ENCODE results near the gene RALGPS1. TPM values are rescaled to one million over a fixed set of nuclear protein-coding genes. Genes with fewer than 3 reads are reported as not detected.
A peak's percentile ranks its signal among the peaks of the same experiment; 100 is the strongest.

The RALGPS1 gene
- total RNA-seq, 2 experiments from 2014 or later = 2.5 to 4.1 TPM

GRCh38 chr9:126982215-126983002 lies 67.8 kb downstream of the RALGPS1 start:
- H3K27ac Mint-ChIP-seq = peak overlapping the region; percentile 53
- no peak overlapping the region for H3K4me3 Mint-ChIP-seq
- ChIA-PET CTCF (no interaction called here), POLR2A (no interaction called here)
- peak; percentile 41 for DNase-seq
- H3K4me1 Mint-ChIP-seq (ENCODE audit: low read depth) = peaks cover 50% of the 10 kb centered on the region
- ATAC-seq = no peak
- peaks cover 30% of the 10 kb centered on the region for H3K36me3 Mint-ChIP-seq (ENCODE audit: low read depth)
- H3K27me3 Mint-ChIP-seq (ENCODE audit: low read depth) = peaks cover 31% of the 10 kb centered on the region
- H3K9me3 Mint-ChIP-seq (ENCODE audit: insufficient read depth) = peaks cover 7% of the 10 kb centered on the region

- no peak for ATAC-seq
- Mint-ChIP-seq H3K27ac (no peak overlapping the region), H3K9me3 (ENCODE audit: insufficient read depth) (peaks cover 7% of the 10 kb centered on the region), H3K36me3 (ENCODE audit: low read depth) (peaks cover 35% of the 10 kb centered on the region), H3K4me1 (ENCODE audit: low read depth) (peaks cover 56% of the 10 kb centered on the region), H3K4me3 (no peak overlapping the region), H3K27me3 (ENCODE audit: low read depth) (peaks cover 34% of the 10 kb centered on the region)
- POLR2A ChIA-PET = no interaction called here
- CTCF ChIA-PET = interaction anchor here (0.7 kb wide), 1 partner anchor 50 kb away, joined by 3 read pairs; no protein-coding TSS in a partner anchor
- DNase-seq = no peak
Measured at GRCh38 chr9:126983767-126984166, 69.2 kb downstream of the RALGPS1 start.

- Mint-ChIP-seq H3K36me3 (ENCODE audit: low read depth) (peaks cover 35% of the 10 kb centered on the region), H3K4me3 (no peak overlapping the region), H3K27ac (peak overlapping the region; percentile 23), H3K4me1 (ENCODE audit: low read depth) (peaks cover 56% of the 10 kb centered on the region), H3K27me3 (ENCODE audit: low read depth) (peaks cover 40% of the 10 kb centered on the region), H3K9me3 (ENCODE audit: insufficient read depth) (peaks cover 7% of the 10 kb centered on the region)
- no peak for ATAC-seq
- ChIA-PET POLR2A (no interaction called here), CTCF (interaction anchor here (2.8 to 2.9 kb wide), 2 partner anchors 15 to 20 kb away, joined by 9 to 19 read pairs; no protein-coding TSS in a partner anchor)
- no peak for DNase-seq
Measured at GRCh38 chr9:126984969-126985368, 70.4 kb downstream of the RALGPS1 start.

- peak; percentile 79 for ATAC-seq
- Mint-ChIP-seq H3K27ac (peak overlapping the region; percentile 78), H3K9me3 (ENCODE audit: insufficient read depth) (peaks cover 7% of the 10 kb centered on the region), H3K36me3 (ENCODE audit: low read depth) (peaks cover 33% of the 10 kb centered on the region), H3K4me3 (peak overlapping the region; percentile 47), H3K4me1 (ENCODE audit: low read depth) (peaks cover 51% of the 10 kb centered on the region), H3K27me3 (ENCODE audit: low read depth) (peaks cover 48% of the 10 kb centered on the region)
- DNase-seq = peak; percentile 92
- POLR2A ChIA-PET = interaction anchor here (0.6 to 2.5 kb wide), 5 partner anchors 19 to 198 kb away, joined by 3 to 21 read pairs (median 3); partner anchors contain the start of gene ZBTB34
- CTCF ChIA-PET = interaction anchor here (0.7 to 2.9 kb wide), 21 partner anchors 14 to 215 kb away, joined by 3 to 29 read pairs (median 5); no protein-coding TSS in a partner anchor
Measured at GRCh38 chr9:126985870-126986498, 71.4 kb downstream of the RALGPS1 start.

GRCh38 chr9:126986506-126986951 lies 71.9 kb downstream of the RALGPS1 start:
- DNase-seq (peak; percentile 55), ATAC-seq (peak; percentile 61)
- Mint-ChIP-seq H3K27me3 (ENCODE audit: low read depth) (peaks cover 48% of the 10 kb centered on the region), H3K4me3 (peak overlapping the region; percentile 47), H3K27ac (peak overlapping the region; percentile 78), H3K4me1 (ENCODE audit: low read depth) (peaks cover 48% of the 10 kb centered on the region), H3K36me3 (ENCODE audit: low read depth) (peaks cover 32% of the 10 kb centered on the region), H3K9me3 (ENCODE audit: insufficient read depth) (peaks cover 7% of the 10 kb centered on the region)
- CTCF ChIA-PET = interaction anchor here (0.7 to 2.9 kb wide), 21 partner anchors 13 to 214 kb away, joined by 3 to 29 read pairs (median 5); no protein-coding TSS in a partner anchor
- POLR2A ChIA-PET = interaction anchor here (0.6 to 2.5 kb wide), 5 partner anchors 19 to 199 kb away, joined by 3 to 21 read pairs (median 3); partner anchors contain the start of gene ZBTB34

- CTCF ChIA-PET = no interaction called here
- peaks cover 50% of the 10 kb centered on the region for H3K27me3 Mint-ChIP-seq (ENCODE audit: low read depth)
- ATAC-seq (no peak), DNase-seq (no peak)
- H3K27ac Mint-ChIP-seq = peak overlapping the region; percentile 16
- H3K4me1 Mint-ChIP-seq (ENCODE audit: low read depth) = peaks cover 36% of the 10 kb centered on the region
- POLR2A ChIA-PET = no interaction called here
- peaks cover 14% of the 10 kb centered on the region for H3K9me3 Mint-ChIP-seq (ENCODE audit: insufficient read depth)
- H3K4me3 Mint-ChIP-seq = no peak overlapping the region
- peaks cover 33% of the 10 kb centered on the region for H3K36me3 Mint-ChIP-seq (ENCODE audit: low read depth)
Measured at GRCh38 chr9:126988857-126989256, 74.3 kb downstream of the RALGPS1 start.

GRCh38 chr9:126989847-126990842 lies 75.6 kb downstream of the RALGPS1 start:
- DNase-seq (no peak), ATAC-seq (no peak)
- H3K27me3 Mint-ChIP-seq (ENCODE audit: low read depth) = peaks cover 48% of the 10 kb centered on the region
- peaks cover 26% of the 10 kb centered on the region for H3K4me1 Mint-ChIP-seq (ENCODE audit: low read depth)
- peaks cover 14% of the 10 kb centered on the region for H3K9me3 Mint-ChIP-seq (ENCODE audit: insufficient read depth)
- ChIA-PET POLR2A (no interaction called here), CTCF (no interaction called here)
- no peak overlapping the region for H3K4me3 Mint-ChIP-seq
- H3K36me3 Mint-ChIP-seq (ENCODE audit: low read depth) = peaks cover 27% of the 10 kb centered on the region
- peak overlapping the region; percentile 53 for H3K27ac Mint-ChIP-seq

GRCh38 chr9:126991183-126991582 lies 76.6 kb downstream of the RALGPS1 start:
- Mint-ChIP-seq H3K9me3 (ENCODE audit: insufficient read depth) (peaks cover 14% of the 10 kb centered on the region), H3K36me3 (ENCODE audit: low read depth) (peaks cover 23% of the 10 kb centered on the region), H3K4me3 (no peak overlapping the region), H3K27me3 (ENCODE audit: low read depth) (peaks cover 51% of the 10 kb centered on the region), H3K27ac (no peak overlapping the region), H3K4me1 (ENCODE audit: low read depth) (peaks cover 18% of the 10 kb centered on the region)
- no peak for ATAC-seq
- POLR2A ChIA-PET = no interaction called here
- DNase-seq = no peak
- CTCF ChIA-PET = no interaction called here

GRCh38 chr9:126992427-126992826 lies 77.8 kb downstream of the RALGPS1 start:
- Mint-ChIP-seq H3K27me3 (ENCODE audit: low read depth) (peaks cover 57% of the 10 kb centered on the region), H3K4me1 (ENCODE audit: low read depth) (peaks cover 6% of the 10 kb centered on the region), H3K27ac (no peak overlapping the region), H3K9me3 (ENCODE audit: insufficient read depth) (peaks cover 14% of the 10 kb centered on the region), H3K36me3 (ENCODE audit: low read depth) (peaks cover 20% of the 10 kb centered on the region), H3K4me3 (no peak overlapping the region)
- ChIA-PET CTCF (no interaction called here), POLR2A (no interaction called here)
- DNase-seq (no peak), ATAC-seq (no peak)

- H3K36me3 Mint-ChIP-seq (ENCODE audit: low read depth) = no peaks in the 10 kb centered on the region
- no peak overlapping the region for H3K27ac Mint-ChIP-seq
- peaks cover 6% of the 10 kb centered on the region for H3K4me1 Mint-ChIP-seq (ENCODE audit: low read depth)
- ATAC-seq (no peak), DNase-seq (no peak)
- POLR2A ChIA-PET = no interaction called here
- no peaks in the 10 kb centered on the region for H3K9me3 Mint-ChIP-seq (ENCODE audit: insufficient read depth)
- no peak overlapping the region for H3K4me3 Mint-ChIP-seq
- CTCF ChIA-PET = interaction anchor here (1.3 to 1.7 kb wide), 2 partner anchors 14 to 49 kb away, joined by 4 to 9 read pairs; no protein-coding TSS in a partner anchor
- H3K27me3 Mint-ChIP-seq (ENCODE audit: low read depth) = peaks cover 17% of the 10 kb centered on the region
Measured at GRCh38 chr9:126999315-127000068, 84.9 kb downstream of the RALGPS1 start.

Measured in activated CD8-positive, alpha-beta T cell treated with anti-CD3 and anti-CD28 coated beads, Interleukin-2, amount 10 ng/mL, durations not matched to agents 7 days and 5 days (primary cell).